ENCODE data around the gene RNASEH2B. TPM values are rescaled to one million over a fixed set of nuclear protein-coding genes. Genes with fewer than 3 reads are reported as not detected.
A peak's percentile ranks its signal among the peaks of the same experiment; 100 is the strongest.

The RNASEH2B gene
- total RNA-seq, 1 donor from 2014 or later, result 86.4 TPM

DNA sequence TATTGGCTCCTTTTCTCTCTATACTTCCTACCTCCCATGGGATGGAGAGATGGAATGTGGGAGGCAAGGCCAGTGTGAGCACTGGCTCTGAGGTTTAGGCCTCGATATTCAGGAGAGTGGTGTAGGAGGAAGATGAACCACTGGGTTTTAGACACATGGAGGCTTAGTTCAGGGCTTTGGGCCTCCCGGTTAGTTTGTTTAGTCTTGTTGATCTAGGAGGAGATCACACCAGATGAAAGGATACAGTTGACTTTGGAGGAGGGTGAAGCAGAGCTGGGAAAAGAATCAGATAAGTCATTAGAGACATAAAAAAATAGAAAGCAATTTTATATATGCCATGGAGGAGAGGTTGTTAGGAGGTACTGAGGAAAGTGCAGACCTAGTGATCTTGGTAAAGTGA lies 30.9 kb downstream of the RNASEH2B start:
- no peak for DNase-seq (ENCODE audit: low spot score)

GRCh38 chr13:50941146-50941545 lies 31.6 kb downstream of the RNASEH2B start:
- no peak for DNase-seq (ENCODE audit: low spot score)

- DNase-seq (ENCODE audit: low spot score), result no peak
Observed at GRCh38 chr13:50942630-50943311, 33.2 kb downstream of the RNASEH2B start.

GRCh38 chr13:50945669-50946068 lies 36.1 kb downstream of the RNASEH2B start:
- DNase-seq (ENCODE audit: low spot score), result no peak

GRCh38 chr13:50948601-50949000 lies 39.0 kb downstream of the RNASEH2B start:
- no peak for DNase-seq (ENCODE audit: low spot score)

GRCh38 chr13:50950849-50951248 lies 41.3 kb downstream of the RNASEH2B start:
- DNase-seq (ENCODE audit: low spot score), result no peak

- peak; percentile 63 for DNase-seq (ENCODE audit: low spot score)
Observed at GRCh38 chr13:50951366-50951765, 41.8 kb downstream of the RNASEH2B start.

DNA sequence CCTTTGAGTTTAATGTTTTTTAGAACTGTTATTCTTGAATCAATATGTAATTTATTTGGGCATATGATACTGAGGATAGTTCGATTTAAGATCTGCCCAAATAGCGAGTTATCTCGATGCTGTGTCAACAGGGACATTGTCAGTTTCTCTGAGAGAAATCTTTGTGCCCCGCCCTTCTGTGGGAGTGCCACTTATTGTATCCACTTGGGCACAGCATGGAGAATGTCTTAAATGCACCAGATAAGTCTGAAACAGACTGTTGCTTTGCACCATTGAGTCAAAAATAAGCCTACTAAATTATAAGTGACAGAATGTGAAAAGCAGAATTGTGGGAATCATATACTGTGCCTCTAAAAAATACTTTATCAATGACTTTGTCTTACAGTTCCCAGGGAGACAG lies 45.6 kb downstream of the RNASEH2B start:
- no peak for DNase-seq (ENCODE audit: low spot score)

DNA sequence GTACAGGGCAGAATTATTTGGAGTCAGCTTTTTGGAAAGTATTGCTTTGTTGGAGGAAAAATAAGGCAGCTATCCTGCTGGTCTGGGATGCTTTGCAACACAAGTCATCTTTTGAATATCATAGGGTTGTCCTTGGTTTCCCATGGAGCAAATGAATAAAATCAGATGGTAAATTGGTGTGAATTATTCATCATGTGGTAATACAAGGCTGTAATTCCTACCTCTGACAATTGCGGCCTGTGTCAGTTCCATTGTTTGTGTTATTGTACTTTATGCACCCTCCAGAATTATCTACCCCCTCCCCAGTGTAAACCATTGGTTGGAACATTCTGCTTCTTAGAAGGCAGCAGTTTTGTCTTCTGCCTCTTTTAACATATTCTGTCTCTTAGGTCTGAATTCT lies 46.2 kb downstream of the RNASEH2B start:
- no peak for DNase-seq (ENCODE audit: low spot score)

DNA sequence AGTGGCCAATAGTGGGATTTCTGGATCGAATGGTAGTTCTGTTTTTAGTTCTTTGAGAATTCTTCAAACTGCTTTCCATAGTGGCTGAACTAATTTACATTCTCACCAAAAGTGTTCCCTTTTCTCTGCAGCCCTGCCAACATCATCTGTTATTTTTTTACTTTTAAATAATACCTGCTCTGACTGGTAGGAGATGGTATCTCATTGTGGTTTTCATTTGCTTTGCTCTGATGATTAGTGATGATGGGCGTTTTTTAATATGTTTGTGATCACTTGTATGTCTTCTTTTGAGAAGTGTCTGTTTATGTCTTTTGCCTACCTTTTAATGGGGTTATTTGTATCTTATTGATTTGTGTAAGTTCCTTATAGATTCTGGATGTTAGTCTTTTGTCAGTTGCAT lies 48.0 kb downstream of the RNASEH2B start:
- DNase-seq (ENCODE audit: low spot score), result no peak

- DNase-seq (ENCODE audit: low spot score), result no peak
Observed at GRCh38 chr13:50969691-50970090, 60.1 kb downstream of the RNASEH2B start.

DNA sequence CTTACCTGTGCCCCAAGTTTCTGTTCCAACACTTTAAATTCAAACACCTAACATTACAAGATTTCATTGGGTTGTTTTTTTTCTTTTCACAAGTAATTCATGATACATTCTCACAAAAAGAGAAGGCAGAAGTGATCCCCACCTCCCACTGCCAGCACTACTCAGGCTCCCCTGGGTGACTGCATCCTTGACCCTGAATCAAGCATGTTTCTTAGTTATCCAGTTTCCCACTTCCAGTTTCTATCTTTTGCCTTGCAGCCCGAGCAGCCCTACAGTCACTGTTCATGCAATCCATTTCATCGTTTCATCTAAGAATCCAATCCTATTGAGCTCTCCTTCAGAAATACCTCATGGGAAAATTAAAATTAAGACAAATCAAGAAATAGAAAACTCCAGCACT lies 61.4 kb downstream of the RNASEH2B start:
- DNase-seq (ENCODE audit: low spot score), result no peak

DNA sequence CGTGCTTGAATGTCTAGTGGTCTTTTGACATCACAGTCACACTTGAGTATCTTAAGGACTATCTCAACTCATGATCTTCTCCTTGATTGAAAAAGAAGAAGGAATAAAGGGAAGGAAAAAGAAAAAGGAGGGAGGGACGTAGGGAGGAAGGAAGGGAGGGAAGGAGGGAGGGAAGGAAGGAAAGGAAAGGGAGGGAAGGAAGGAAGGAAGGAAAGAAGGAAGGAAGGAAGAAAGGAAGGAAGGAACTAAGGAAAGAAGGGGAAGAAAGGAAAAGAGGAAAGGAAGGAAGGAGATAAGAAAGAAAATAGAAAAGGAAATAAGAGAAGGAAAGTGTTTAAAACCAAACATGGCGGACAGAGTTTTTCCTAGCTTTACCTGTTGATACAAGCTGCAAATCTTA lies 64.7 kb downstream of the RNASEH2B start:
- DNase-seq (ENCODE audit: low spot score), result no peak

GRCh38 chr13:50979187-50979586 lies 69.6 kb downstream of the RNASEH2B start:
- no peak for DNase-seq (ENCODE audit: low spot score)

- no peak for DNase-seq (ENCODE audit: low spot score)
Observed at GRCh38 chr13:50981686-50982085, 72.1 kb downstream of the RNASEH2B start.

GRCh38 chr13:50989476-50989875 lies 79.9 kb downstream of the RNASEH2B start:
- DNase-seq (ENCODE audit: low spot score), result peak; percentile 31

GRCh38 chr13:50990065-50990817 lies 80.7 kb downstream of the RNASEH2B start:
- no peak for DNase-seq (ENCODE audit: low spot score)

- DNase-seq (ENCODE audit: low spot score), result peak; percentile 52
Observed at GRCh38 chr13:50990818-50991506, 81.4 kb downstream of the RNASEH2B start.

GRCh38 chr13:50991579-50992521 lies 82.3 kb downstream of the RNASEH2B start:
- no peak for DNase-seq (ENCODE audit: low spot score)

DNA sequence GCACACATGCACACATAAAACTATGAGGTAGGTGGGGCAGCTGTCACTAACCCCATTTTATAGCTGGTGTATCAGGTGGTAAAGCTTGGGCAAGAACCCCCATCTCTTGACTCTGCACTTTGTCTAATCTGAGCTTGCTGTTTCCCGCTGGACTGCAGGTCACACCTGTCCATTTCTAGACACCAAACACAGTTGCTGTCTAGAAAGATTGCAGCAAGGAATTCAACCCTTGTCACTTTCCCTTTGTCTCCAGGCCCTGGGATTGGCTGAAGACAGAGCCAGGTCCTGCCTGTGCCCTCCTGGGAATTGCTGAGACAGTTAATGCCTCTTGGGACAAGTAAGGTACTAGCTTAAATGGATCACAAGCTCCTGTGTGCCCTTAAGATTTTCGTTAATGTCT lies 83.8 kb downstream of the RNASEH2B start:
- no peak for DNase-seq (ENCODE audit: low spot score)

- DNase-seq (ENCODE audit: low spot score), result peak; percentile 47
Observed at GRCh38 chr13:50993934-50994333, 84.3 kb downstream of the RNASEH2B start.

GRCh38 chr13:50994651-50995050 lies 85.1 kb downstream of the RNASEH2B start:
- DNase-seq (ENCODE audit: low spot score), result no peak
